ENCODE measurements around the gene MCRIP2.

DNA sequence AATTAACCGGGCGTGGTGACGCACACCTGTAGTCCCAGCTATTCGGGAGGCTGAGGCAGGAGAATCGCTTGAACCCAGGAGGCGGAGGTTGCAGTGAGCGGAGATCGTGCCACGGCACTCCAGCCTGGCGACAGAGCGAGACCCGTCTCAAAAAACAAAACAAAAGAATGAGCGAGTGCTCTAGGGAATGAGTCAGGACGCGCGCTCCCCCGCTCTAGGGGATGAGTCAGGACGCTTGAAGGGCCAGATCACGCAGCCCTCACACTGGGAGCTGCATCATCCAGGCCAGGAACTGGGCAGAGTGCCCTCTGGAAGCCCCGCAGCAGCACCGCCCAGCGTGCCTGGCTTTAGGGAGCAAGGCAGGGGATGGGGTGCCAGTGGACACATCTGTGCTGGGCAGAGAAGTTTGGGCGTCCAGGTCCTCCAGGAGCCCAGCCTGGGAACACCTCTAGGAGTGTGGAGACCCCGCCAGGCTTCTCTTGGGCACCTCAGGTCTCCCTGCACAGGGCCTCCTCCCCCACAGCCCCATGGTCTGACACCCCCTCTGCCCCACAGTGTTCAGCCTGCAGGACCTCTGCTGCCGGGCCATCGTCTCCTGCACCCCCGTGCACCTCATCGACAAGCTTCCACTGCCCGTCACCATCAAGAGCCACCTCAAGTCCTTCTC lies 14.7 kb upstream of the MCRIP2 start:
- TF ChIP-seq EZH2 (optimal IDR thresholded peaks at IDR 0.05; ENCODE audit: low read depth, low read length) (no peak), EZH2phosphoT487 (IDR thresholded peaks at IDR 0.05; ENCODE audit: low read length) (no peak)
- TF ChIP-seq, protein P1, sequence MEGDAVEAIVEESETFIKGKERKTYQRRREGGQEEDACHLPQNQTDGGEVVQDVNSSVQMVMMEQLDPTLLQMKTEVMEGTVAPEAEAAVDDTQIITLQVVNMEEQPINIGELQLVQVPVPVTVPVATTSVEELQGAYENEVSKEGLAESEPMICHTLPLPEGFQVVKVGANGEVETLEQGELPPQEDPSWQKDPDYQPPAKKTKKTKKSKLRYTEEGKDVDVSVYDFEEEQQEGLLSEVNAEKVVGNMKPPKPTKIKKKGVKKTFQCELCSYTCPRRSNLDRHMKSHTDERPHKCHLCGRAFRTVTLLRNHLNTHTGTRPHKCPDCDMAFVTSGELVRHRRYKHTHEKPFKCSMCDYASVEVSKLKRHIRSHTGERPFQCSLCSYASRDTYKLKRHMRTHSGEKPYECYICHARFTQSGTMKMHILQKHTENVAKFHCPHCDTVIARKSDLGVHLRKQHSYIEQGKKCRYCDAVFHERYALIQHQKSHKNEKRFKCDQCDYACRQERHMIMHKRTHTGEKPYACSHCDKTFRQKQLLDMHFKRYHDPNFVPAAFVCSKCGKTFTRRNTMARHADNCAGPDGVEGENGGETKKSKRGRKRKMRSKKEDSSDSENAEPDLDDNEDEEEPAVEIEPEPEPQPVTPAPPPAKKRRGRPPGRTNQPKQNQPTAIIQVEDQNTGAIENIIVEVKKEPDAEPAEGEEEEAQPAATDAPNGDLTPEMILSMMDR (IDR thresholded peaks at IDR 0.05; ENCODE audit: low read length) = no peak
